Panc1 (cell line): Measurements from ENCODE around the gene SLC24A4. TPM values are rescaled to one million over a fixed set of nuclear protein-coding genes. Genes with fewer than 3 reads are reported as not detected.

Experiments
- ATAC-seq: fragments of 200-7000 bp; cut with Tn5 transposase; 2 replicates; pipeline ENCODE4 v1.9.1; 2020; ENCODE audit warnings: mild to moderate bottlenecking, moderate library complexity
- BruUV-seq: library from RNA; stranded (reverse); fragments of 400-500 nt; replicated peaks from 2 replicates; lab custom pipeline; 2021; lab: Mats Ljungman, UMichigan
- CTCF ChIA-PET: fragments of 300-600 bp; sonication (Branson Sonifier 250); formaldehyde crosslinking; loops from one replicate; lab custom pipeline; 2022; ENCODE audit warnings: antibody characterized with exemption; lab: Charles Lee
- POLR2A ChIA-PET: fragments of 300-600 bp; sonication (Branson Sonifier 250); formaldehyde crosslinking; loops from one replicate; lab custom pipeline; 2022; ENCODE audit warnings: antibody characterized with exemption; lab: Charles Lee
- DNase-seq: peaks from one replicate; pipeline ENCODE4 v3.0.0-alpha.2; 2010; ENCODE audit warnings: low read depth, low spot score
- H3K27ac ChIP-seq: 2 replicates; pipeline ENCODE4 v1.5.1; 2011; ENCODE audit warnings: mild to moderate bottlenecking, low read length, inconsistent platforms
- H3K27me3 ChIP-seq: fragments of 200-500 bp; sonication (Bioruptor generic); 2 replicates; pipeline ENCODE4 v1.6.0; 2014; ENCODE audit warnings: low read length, inconsistent platforms; ENCODE audit not compliant: control insufficient read depth, insufficient read depth
- H3K36me3 ChIP-seq: fragments of 200-500 bp; sonication (Bioruptor generic); 2 replicates; pipeline ENCODE4 v1.5.1; 2014; ENCODE audit warnings: inconsistent platforms, mild to moderate bottlenecking, low read length, moderate library complexity; ENCODE audit not compliant: control insufficient read depth, insufficient read depth
- H3K4me1 ChIP-seq: 2 replicates; pipeline ENCODE4 v1.5.1; 2011; ENCODE audit warnings: inconsistent platforms, mild to moderate bottlenecking, low read length, moderate library complexity; ENCODE audit not compliant: control insufficient read depth, insufficient read depth
- H3K4me3 ChIP-seq, 2 experiments: 2 replicates each; pipeline ENCODE4 v1.5.1; 2011 to 2012; ENCODE audit warnings: low read depth in 2 of 2, low read length in 2 of 2, mild to moderate bottlenecking in 2 of 2, inconsistent platforms in 1 of 2, moderate library complexity in 1 of 2
- H3K9me3 ChIP-seq: fragments of 200-500 bp; sonication (Bioruptor generic); 2 replicates; pipeline ENCODE4 v1.5.1; 2014; ENCODE audit warnings: low read depth, mild to moderate bottlenecking, inconsistent platforms, low read length, moderate library complexity; ENCODE audit not compliant: control insufficient read depth, insufficient read depth
- POLR2AphosphoS5 ChIP-seq: IDR thresholded peaks from 2 replicates; pipeline ENCODE4 v1.6.1; 2012; ENCODE audit warnings: mild to moderate bottlenecking, low read depth, low read length, moderate library complexity
- SIN3A ChIP-seq: IDR thresholded peaks from 2 replicates; pipeline ENCODE4 v1.6.1; 2012; ENCODE audit warnings: low read depth, mild to moderate bottlenecking, low read length, moderate library complexity, borderline replicate concordance; ENCODE audit not compliant: insufficient read depth
- TCF7L2 ChIP-seq: IDR thresholded peaks from 2 replicates; pipeline ENCODE4 v1.6.1; 2011; ENCODE audit warnings: mild to moderate bottlenecking, low read depth, low read length, inconsistent platforms
- in situ Hi-C: cut with HindIII; loops from 2 replicates; pipeline ENCODE4 v1.10.0; 2016; ENCODE audit warnings: low sequenced_read_pairs, low pct_unique_long_range_greater_than_20kb
- intact Hi-C: fragments of 100-400 bp; cut with micrococcal nuclease; formaldehyde crosslinking; loops from one replicate; pipeline ENCODE4 v1.10.0; 2022; ENCODE audit not compliant: unreplicated experiment
- total RNA-seq: library from RNA; stranded (reverse); gene quantifications from one replicate; pipeline ENCODE4 v1.2.1, GENCODE V29; 2021; ENCODE audit not compliant: unreplicated experiment
- TF ChIP-seq, protein P1 (sequence below), 2 experiments: IDR thresholded peaks; 2 replicates each; pipeline ENCODE4 v1.6.1; 2011 to 2012; ENCODE audit warnings: low read depth in 2 of 2, control low read depth in 1 of 2, low read length in 1 of 2, mild to moderate bottlenecking in 1 of 2, moderate library complexity in 1 of 2; ENCODE audit not compliant: insufficient read depth in 1 of 2
- TF ChIP-seq, protein P2 (sequence below): fragments of 450-650 bp; IDR thresholded peaks from 2 replicates; pipeline ENCODE4 v1.5.1; 2017; ENCODE audit warnings: mild to moderate bottlenecking

Gene SLC24A4
- total RNA-seq, 1 experiment from 2014 or later, result not detected

DNA sequence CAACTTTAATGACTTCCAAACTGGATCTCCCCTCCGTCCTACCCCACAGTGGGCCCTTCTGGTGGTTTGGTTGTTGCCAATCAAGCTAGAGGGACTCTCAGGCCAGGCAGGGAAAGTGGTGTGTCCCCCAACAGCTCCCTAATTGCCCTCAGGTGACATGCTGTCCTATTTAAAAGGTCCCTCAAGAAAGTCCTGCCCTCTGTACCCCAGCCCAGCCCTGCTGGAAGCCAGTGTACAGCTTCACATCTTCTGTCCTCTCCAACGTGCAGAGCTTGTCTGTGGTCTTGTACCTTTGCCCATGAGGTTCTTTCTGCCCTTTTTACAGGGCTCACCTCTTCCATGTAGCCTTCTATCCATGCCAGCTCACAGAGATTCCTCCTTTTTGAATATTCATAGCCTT, 194.8 kb downstream of the SLC24A4 start:
- Histone ChIP-seq H3K9me3 (no peaks in the 10 kb centered on the region), H3K4me1 (no peaks in the 10 kb centered on the region), H3K27ac (no peak overlapping the region), H3K27me3 (no peaks in the 10 kb centered on the region), H3K36me3 (no peaks in the 10 kb centered on the region), H3K4me3 (no peak overlapping the region)
- CTCF ChIA-PET, result no interaction called here
- POLR2A ChIA-PET, result interaction anchor here (0.8 kb wide), 1 partner anchor 202 kb away, joined by 3 read pairs; no protein-coding TSS in a partner anchor
- DNase-seq, result no peak
- BruUV-seq, result no TSS peak
- no peak for TF ChIP-seq POLR2AphosphoS5
- TF ChIP-seq, protein P1, sequence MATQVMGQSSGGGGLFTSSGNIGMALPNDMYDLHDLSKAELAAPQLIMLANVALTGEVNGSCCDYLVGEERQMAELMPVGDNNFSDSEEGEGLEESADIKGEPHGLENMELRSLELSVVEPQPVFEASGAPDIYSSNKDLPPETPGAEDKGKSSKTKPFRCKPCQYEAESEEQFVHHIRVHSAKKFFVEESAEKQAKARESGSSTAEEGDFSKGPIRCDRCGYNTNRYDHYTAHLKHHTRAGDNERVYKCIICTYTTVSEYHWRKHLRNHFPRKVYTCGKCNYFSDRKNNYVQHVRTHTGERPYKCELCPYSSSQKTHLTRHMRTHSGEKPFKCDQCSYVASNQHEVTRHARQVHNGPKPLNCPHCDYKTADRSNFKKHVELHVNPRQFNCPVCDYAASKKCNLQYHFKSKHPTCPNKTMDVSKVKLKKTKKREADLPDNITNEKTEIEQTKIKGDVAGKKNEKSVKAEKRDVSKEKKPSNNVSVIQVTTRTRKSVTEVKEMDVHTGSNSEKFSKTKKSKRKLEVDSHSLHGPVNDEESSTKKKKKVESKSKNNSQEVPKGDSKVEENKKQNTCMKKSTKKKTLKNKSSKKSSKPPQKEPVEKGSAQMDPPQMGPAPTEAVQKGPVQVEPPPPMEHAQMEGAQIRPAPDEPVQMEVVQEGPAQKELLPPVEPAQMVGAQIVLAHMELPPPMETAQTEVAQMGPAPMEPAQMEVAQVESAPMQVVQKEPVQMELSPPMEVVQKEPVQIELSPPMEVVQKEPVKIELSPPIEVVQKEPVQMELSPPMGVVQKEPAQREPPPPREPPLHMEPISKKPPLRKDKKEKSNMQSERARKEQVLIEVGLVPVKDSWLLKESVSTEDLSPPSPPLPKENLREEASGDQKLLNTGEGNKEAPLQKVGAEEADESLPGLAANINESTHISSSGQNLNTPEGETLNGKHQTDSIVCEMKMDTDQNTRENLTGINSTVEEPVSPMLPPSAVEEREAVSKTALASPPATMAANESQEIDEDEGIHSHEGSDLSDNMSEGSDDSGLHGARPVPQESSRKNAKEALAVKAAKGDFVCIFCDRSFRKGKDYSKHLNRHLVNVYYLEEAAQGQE (IDR thresholded peaks at IDR 0.05; ENCODE audit: insufficient read depth in 1 of 2, low read depth in 2 of 2, low read length in 1 of 2), result no peak
- TF ChIP-seq TCF7L2, result no peak
- TF ChIP-seq, protein P2, sequence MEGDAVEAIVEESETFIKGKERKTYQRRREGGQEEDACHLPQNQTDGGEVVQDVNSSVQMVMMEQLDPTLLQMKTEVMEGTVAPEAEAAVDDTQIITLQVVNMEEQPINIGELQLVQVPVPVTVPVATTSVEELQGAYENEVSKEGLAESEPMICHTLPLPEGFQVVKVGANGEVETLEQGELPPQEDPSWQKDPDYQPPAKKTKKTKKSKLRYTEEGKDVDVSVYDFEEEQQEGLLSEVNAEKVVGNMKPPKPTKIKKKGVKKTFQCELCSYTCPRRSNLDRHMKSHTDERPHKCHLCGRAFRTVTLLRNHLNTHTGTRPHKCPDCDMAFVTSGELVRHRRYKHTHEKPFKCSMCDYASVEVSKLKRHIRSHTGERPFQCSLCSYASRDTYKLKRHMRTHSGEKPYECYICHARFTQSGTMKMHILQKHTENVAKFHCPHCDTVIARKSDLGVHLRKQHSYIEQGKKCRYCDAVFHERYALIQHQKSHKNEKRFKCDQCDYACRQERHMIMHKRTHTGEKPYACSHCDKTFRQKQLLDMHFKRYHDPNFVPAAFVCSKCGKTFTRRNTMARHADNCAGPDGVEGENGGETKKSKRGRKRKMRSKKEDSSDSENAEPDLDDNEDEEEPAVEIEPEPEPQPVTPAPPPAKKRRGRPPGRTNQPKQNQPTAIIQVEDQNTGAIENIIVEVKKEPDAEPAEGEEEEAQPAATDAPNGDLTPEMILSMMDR, result no peak
- no peak for TF ChIP-seq SIN3A
- ATAC-seq, result no peak
- in situ Hi-C loops (no loop called here), intact Hi-C loops (no loop called here)

- BruUV-seq, result no TSS peak
- Histone ChIP-seq H3K9me3 (no peaks in the 10 kb centered on the region), H3K36me3 (no peaks in the 10 kb centered on the region), H3K27me3 (no peaks in the 10 kb centered on the region), H3K4me1 (no peaks in the 10 kb centered on the region), H3K4me3 (no peak overlapping the region), H3K27ac (no peak overlapping the region)
- intact Hi-C loops, result no loop called here
- CTCF ChIA-PET, result interaction anchor here (0.7 kb wide), 1 partner anchor 10 kb away, joined by 3 read pairs; no protein-coding TSS in a partner anchor
- DNase-seq (no peak), ATAC-seq (no peak)
- in situ Hi-C loops, result no loop called here
- TF ChIP-seq TCF7L2, result no peak
- POLR2A ChIA-PET, result no interaction called here
Measured at GRCh38 chr14:92519246-92520101, 196.5 kb downstream of the SLC24A4 start.
